C4-2B (cell line): ENCODE data around the gene BBOX1.

Experiments used
- ZFX ChIP-seq: fragments of 450-650 bp; IDR thresholded peaks from 2 replicates; pipeline ENCODE4 v1.6.1; 2017
- TF ChIP-seq, protein P1 (sequence below): fragments of 450-650 bp; conservative IDR thresholded peaks from 2 replicates; pipeline ENCODE4 v1.5.1; 2017; ENCODE audit warnings: mild to moderate bottlenecking

DNA sequence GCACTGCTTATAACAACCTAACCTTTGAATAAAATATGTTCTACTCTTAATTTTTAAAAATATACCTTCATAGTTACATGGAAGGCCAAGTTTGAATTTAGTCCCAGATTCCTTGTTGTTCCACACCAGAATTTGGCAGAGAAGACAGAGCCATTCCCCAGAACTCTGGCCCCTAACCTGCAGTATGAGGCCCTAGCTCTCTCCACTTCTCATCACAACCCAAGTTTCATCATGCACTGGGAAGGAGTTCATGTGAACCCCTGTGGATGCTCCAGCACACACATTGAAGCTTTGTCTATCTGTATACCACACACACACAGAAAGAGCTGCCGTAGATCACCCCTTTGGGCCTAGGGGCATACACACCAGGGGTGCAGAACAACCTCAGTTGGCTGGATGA lies 10.6 kb upstream of the BBOX1 start:
- TF ChIP-seq, protein P1, sequence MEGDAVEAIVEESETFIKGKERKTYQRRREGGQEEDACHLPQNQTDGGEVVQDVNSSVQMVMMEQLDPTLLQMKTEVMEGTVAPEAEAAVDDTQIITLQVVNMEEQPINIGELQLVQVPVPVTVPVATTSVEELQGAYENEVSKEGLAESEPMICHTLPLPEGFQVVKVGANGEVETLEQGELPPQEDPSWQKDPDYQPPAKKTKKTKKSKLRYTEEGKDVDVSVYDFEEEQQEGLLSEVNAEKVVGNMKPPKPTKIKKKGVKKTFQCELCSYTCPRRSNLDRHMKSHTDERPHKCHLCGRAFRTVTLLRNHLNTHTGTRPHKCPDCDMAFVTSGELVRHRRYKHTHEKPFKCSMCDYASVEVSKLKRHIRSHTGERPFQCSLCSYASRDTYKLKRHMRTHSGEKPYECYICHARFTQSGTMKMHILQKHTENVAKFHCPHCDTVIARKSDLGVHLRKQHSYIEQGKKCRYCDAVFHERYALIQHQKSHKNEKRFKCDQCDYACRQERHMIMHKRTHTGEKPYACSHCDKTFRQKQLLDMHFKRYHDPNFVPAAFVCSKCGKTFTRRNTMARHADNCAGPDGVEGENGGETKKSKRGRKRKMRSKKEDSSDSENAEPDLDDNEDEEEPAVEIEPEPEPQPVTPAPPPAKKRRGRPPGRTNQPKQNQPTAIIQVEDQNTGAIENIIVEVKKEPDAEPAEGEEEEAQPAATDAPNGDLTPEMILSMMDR = no peak
- no peak for TF ChIP-seq ZFX
